ENCODE data around the gene CLASRP. TPM values are rescaled to one million over a fixed set of nuclear protein-coding genes. Genes with fewer than 3 reads are reported as not detected.

CLASRP gene
- total RNA-seq, 2 donors from 2014 or later, result 40.2 to 64.9 TPM

- H3K27ac ChIP-seq, result no peak overlapping the region
- peaks cover 0 to 24% of the 10 kb centered on the region in 2 donors for H3K36me3 ChIP-seq (replicated peaks in 1 of 2; ENCODE audit: insufficient read depth in 1 of 2, low read depth in 2 of 2)
- H3K9me3 ChIP-seq, result no peaks in the 10 kb centered on the region
- no peak for ATAC-seq
- no peak for TF ChIP-seq POLR2A (IDR thresholded peaks at IDR 0.05)
- no peak for TF ChIP-seq CTCF (IDR thresholded peaks at IDR 0.05)
- 79 to 88% methylated on average over 6 of the region's 6 CpGs for WGBS, 2 donors
- intact Hi-C loops (cut with DNase I), result no loop called here
- H3K27me3 ChIP-seq, result no peaks in the 10 kb centered on the region
- H3K4me1 ChIP-seq, result no peaks in the 10 kb centered on the region
- no peak overlapping the region for H3K4me3 ChIP-seq
- no peak for DNase-seq
These were observed 8.0 kb upstream of the CLASRP start for GRCh38 chr19:45030825-45031224.

- H3K27me3 ChIP-seq, result no peaks in the 10 kb centered on the region
- intact Hi-C loops (cut with DNase I), result no loop called here
- DNase-seq (no peak), ATAC-seq (no peak)
- peaks cover 0 to 23% of the 10 kb centered on the region in 2 donors for H3K36me3 ChIP-seq (replicated peaks in 1 of 2; ENCODE audit: insufficient read depth in 1 of 2, low read depth in 2 of 2)
- no peaks in the 10 kb centered on the region for H3K4me1 ChIP-seq
- H3K9me3 ChIP-seq, result no peaks in the 10 kb centered on the region
- TF ChIP-seq CTCF (IDR thresholded peaks at IDR 0.05) (no peak), POLR2A (IDR thresholded peaks at IDR 0.05) (no peak)
- no peak overlapping the region for H3K4me3 ChIP-seq
- H3K27ac ChIP-seq, result no peak overlapping the region
- WGBS, 2 donors, result 86 to 90% methylated on average over 16 to 18 of the region's 18 CpGs
These were observed 6.4 kb upstream of the CLASRP start for GRCh38 chr19:45032421-45032820.

GRCh38 chr19:45035755-45036154, 3.1 kb upstream of the CLASRP start:
- no peak for DNase-seq
- peaks cover 0 to 15% of the 10 kb centered on the region in 2 donors for H3K36me3 ChIP-seq (replicated peaks in 1 of 2; ENCODE audit: insufficient read depth in 1 of 2, low read depth in 2 of 2)
- H3K4me1 ChIP-seq, result peaks cover 19% of the 10 kb centered on the region
- no peak overlapping the region for H3K27ac ChIP-seq
- ATAC-seq, result no peak
- WGBS, 2 donors, result 98 to 100% methylated on average over 6 of the region's 6 CpGs
- no peak overlapping the region for H3K4me3 ChIP-seq
- no peaks in the 10 kb centered on the region for H3K9me3 ChIP-seq
- no peak for TF ChIP-seq CTCF (IDR thresholded peaks at IDR 0.05)
- no peak for TF ChIP-seq POLR2A (IDR thresholded peaks at IDR 0.05)
- H3K27me3 ChIP-seq, result no peaks in the 10 kb centered on the region
- intact Hi-C loops (cut with DNase I), result no loop called here

GRCh38 chr19:45037393-45038169, 1.3 kb upstream of the CLASRP start:
- TF ChIP-seq POLR2A (IDR thresholded peaks at IDR 0.05), result no peak
- TF ChIP-seq CTCF (IDR thresholded peaks at IDR 0.05), result no peak
- no peak for DNase-seq
- Histone ChIP-seq H3K4me1 (peaks cover 32% of the 10 kb centered on the region), H3K27me3 (no peaks in the 10 kb centered on the region), H3K36me3 (replicated peaks in 1 of 2; ENCODE audit: insufficient read depth in 1 of 2, low read depth in 2 of 2) (peaks cover 0 to 12% of the 10 kb centered on the region in 2 donors), H3K4me3 (no peak overlapping the region), H3K27ac (no peak overlapping the region), H3K9me3 (no peaks in the 10 kb centered on the region)
- 87 to 89% methylated on average over 23 to 37 of the region's 37 CpGs for WGBS, 2 donors
- ATAC-seq, result no peak
- intact Hi-C loops (cut with DNase I), result no loop called here
